SW480 (cell line): ENCODE data around the gene TSPEAR.
A peak's percentile ranks its signal among the peaks of the same experiment; 100 is the strongest.
"Not testable (repeated sequence)": the region's sequence is repeated elsewhere in the genome, so short reads cannot be mapped to it uniquely, and the experiment has no call there.

ENCODE experiments used
- DNase-seq: peaks from one replicate; pipeline ENCODE4 v3.0.0-alpha.2; 2016; ENCODE audit warnings: low spot score

TSPEAR gene

GRCh38 chr21:44684077-44684476, 27.3 kb downstream of the TSPEAR start:
- no peak for DNase-seq

- DNase-seq, result no peak
Observed at GRCh38 chr21:44682580-44683151, 28.7 kb downstream of the TSPEAR start.

GRCh38 chr21:44681861-44682579, 29.4 kb downstream of the TSPEAR start, which contains the start of gene KRTAP12-1:
KRTAP12-1 (minus strand) TSS chr21:44682163; CDS start chr21:44682123, 40 bp downstream.
- DNase-seq, result no peak

GRCh38 chr21:44681152-44681551, 30.2 kb downstream of the TSPEAR start:
- no peak for DNase-seq

GRCh38 chr21:44677881-44678280, 33.5 kb downstream of the TSPEAR start:
- no peak for DNase-seq

GRCh38 chr21:44671911-44672310, 39.5 kb downstream of the TSPEAR start:
- DNase-seq, result no peak

- DNase-seq, result no peak
Observed at GRCh38 chr21:44670642-44671432, 40.5 kb downstream of the TSPEAR start.

- DNase-seq, result no peak
Observed at GRCh38 chr21:44667612-44668011, 43.8 kb downstream of the TSPEAR start.

- no peak for DNase-seq
Observed at GRCh38 chr21:44666401-44667320, 44.7 kb downstream of the TSPEAR start, which contains the start of gene KRTAP12-2. KRTAP12-2 (minus strand) TSS chr21:44666927; CDS start chr21:44666886, 41 bp downstream.

GRCh38 chr21:44664691-44665090, 46.7 kb downstream of the TSPEAR start:
- no peak for DNase-seq

- not testable (repeated sequence) for DNase-seq
Observed at GRCh38 chr21:44661567-44661966, 49.8 kb downstream of the TSPEAR start.

GRCh38 chr21:44658913-44659595, 52.3 kb downstream of the TSPEAR start:
- peak; percentile 41 for DNase-seq

GRCh38 chr21:44658541-44658910, 52.8 kb downstream of the TSPEAR start:
- DNase-seq, result no peak

GRCh38 chr21:44657635-44658540, 53.5 kb downstream of the TSPEAR start, which contains the start of gene KRTAP12-3:
KRTAP12-3 (plus strand) TSS chr21:44657932; CDS start chr21:44657980, 48 bp downstream.
- no peak for DNase-seq

- no peak for DNase-seq
Observed at GRCh38 chr21:44656868-44657267, 54.5 kb downstream of the TSPEAR start.

- no peak for DNase-seq
Observed at GRCh38 chr21:44654576-44655175, 56.7 kb downstream of the TSPEAR start, which contains the start of gene KRTAP12-4. KRTAP12-4 (minus strand) TSS chr21:44654659; CDS start chr21:44654614, 45 bp downstream.

- DNase-seq, result no peak
Observed at GRCh38 chr21:44653656-44654575, 57.5 kb downstream of the TSPEAR start.

- DNase-seq, result no peak
Observed at GRCh38 chr21:44653123-44653522, 58.2 kb downstream of the TSPEAR start.
